Measurements from ENCODE around the gene ST3GAL4.

- no peak for TF ChIP-seq POLR2A (IDR thresholded peaks at IDR 0.05)
- no peak for TF ChIP-seq CTCF (IDR thresholded peaks at IDR 0.05)
Observed at GRCh38 chr11:126344141-126345080, 11.1 kb upstream of the ST3GAL4 start.
